ENCODE data around the gene TMEM140. TPM values are rescaled to one million over a fixed set of nuclear protein-coding genes. Genes with fewer than 3 reads are reported as not detected.

The TMEM140 gene
- total RNA-seq, result 0.18 TPM in 1 of 2 replicates, not detected in the other
- long read RNA-seq, partial matches to known transcripts, result 0 of 4 reads
- long read RNA-seq, other reads (novel, unspliced or antisense), result 4 of 4 reads

DNA sequence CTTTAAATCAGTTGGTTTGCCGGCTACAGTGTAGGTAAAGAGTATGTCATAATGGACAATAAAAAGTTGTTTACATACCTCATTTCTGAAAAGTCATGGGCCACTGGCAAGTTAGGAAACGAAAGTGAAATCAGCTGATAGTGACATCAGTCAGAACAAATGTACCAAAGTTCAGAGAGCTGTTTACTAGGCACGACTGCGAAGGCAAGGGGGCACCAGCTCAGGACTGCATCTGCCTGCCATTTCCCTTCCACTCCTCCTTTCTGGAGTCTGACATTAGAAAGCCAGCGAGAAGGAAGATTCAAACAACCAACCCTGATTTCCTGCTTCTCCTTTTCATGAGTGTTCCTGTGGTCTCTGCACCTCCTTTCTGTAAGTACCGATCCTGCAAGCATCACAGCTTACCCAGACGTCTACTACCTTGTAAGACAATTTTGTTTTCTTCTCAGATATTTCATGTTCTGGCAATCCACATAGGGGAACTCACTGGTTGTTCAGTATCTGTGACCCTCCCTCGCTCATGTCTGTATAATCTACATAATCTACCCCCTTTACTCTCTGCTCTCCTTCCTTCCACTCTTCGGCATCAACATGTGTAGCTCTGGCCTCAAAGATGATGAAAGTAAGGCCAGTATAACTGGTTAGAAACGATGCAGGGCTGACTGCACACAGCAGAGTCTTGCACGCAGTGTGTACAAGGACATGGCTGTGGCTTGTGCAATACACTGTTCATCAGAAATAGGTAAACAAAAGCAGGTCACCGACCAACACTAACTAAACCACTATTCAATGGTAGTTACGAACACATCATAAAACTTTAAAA lies at the start of gene TMEM140:
TSS of gene TMEM140 (plus strand) at position 174 of the 823 bp plus-strand sequence. CDS start 16,370 bp downstream, outside the sequence.
- Mint-ChIP-seq H3K27me3 (ENCODE audit: unreplicated experiment) (peaks cover 9% of the 10 kb centered on the region), H3K9me3 (ENCODE audit: unreplicated experiment) (peaks cover 6% of the 10 kb centered on the region), H3K4me1 (ENCODE audit: unreplicated experiment) (peaks cover 5% of the 10 kb centered on the region), H3K27ac (ENCODE audit: unreplicated experiment) (no peak within 1 kb of the TSS), H3K4me3 (ENCODE audit: unreplicated experiment) (no peak within 1 kb of the TSS), H3K36me3 (ENCODE audit: unreplicated experiment) (no peaks in the 10 kb centered on the region)
- TF ChIP-seq, protein P1, sequence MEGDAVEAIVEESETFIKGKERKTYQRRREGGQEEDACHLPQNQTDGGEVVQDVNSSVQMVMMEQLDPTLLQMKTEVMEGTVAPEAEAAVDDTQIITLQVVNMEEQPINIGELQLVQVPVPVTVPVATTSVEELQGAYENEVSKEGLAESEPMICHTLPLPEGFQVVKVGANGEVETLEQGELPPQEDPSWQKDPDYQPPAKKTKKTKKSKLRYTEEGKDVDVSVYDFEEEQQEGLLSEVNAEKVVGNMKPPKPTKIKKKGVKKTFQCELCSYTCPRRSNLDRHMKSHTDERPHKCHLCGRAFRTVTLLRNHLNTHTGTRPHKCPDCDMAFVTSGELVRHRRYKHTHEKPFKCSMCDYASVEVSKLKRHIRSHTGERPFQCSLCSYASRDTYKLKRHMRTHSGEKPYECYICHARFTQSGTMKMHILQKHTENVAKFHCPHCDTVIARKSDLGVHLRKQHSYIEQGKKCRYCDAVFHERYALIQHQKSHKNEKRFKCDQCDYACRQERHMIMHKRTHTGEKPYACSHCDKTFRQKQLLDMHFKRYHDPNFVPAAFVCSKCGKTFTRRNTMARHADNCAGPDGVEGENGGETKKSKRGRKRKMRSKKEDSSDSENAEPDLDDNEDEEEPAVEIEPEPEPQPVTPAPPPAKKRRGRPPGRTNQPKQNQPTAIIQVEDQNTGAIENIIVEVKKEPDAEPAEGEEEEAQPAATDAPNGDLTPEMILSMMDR (IDR thresholded peaks at IDR 0.05), result no peak
- DNase-seq (ENCODE audit: extremely low spot score, unreplicated experiment), result no peak

DNA sequence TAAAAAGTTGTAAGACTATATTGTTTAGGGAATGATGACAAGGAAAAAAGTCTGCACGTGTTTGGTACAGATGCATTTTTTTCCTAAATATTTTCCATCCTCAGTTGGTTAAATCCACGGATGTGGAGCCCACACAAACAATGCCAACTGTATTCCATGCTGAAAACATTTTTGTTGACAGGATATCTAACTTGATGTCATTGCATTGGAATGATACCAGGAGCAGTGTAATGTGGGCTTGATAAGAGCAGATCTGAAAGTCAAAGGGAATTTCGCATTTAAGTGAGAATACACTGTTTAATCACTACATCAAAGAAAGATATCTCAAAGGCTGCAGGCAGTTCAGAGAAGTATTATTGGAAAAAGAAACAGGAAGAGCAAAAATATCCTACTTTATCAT lies 49.5 kb upstream of the TMEM140 start:
- Mint-ChIP-seq H3K9me3 (ENCODE audit: unreplicated experiment) (no peaks in the 10 kb centered on the region), H3K27me3 (ENCODE audit: unreplicated experiment) (peaks cover 5% of the 10 kb centered on the region), H3K36me3 (ENCODE audit: unreplicated experiment) (no peaks in the 10 kb centered on the region), H3K4me1 (ENCODE audit: unreplicated experiment) (peaks cover 4% of the 10 kb centered on the region), H3K4me3 (ENCODE audit: unreplicated experiment) (no peak overlapping the region), H3K27ac (ENCODE audit: unreplicated experiment) (no peak overlapping the region)
- no peak for DNase-seq (ENCODE audit: extremely low spot score, unreplicated experiment)
- TF ChIP-seq, protein P1 (IDR thresholded peaks at IDR 0.05), result no peak

DNA sequence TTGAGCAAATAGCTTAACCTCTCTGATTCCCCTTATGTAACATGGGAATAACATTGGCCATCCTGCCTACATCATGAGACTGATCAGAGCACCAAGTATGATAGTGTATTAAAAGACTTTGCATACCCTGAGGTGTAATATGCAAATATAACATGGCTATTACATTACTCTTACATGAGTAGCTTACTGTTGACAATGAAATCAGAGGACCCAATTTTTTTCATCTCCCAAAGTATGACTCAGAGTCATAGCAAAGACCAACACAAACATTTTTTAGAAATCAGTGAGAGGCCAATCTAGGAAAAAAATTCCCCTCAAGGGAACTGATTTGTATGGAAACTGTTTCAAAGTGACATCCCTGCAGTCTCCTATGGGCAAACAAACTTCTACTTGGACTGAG lies 47.0 kb upstream of the TMEM140 start:
- Mint-ChIP-seq H3K27me3 (ENCODE audit: unreplicated experiment) (peaks cover 5% of the 10 kb centered on the region), H3K4me1 (ENCODE audit: unreplicated experiment) (peaks cover 4% of the 10 kb centered on the region), H3K27ac (ENCODE audit: unreplicated experiment) (no peak overlapping the region), H3K4me3 (ENCODE audit: unreplicated experiment) (no peak overlapping the region), H3K9me3 (ENCODE audit: unreplicated experiment) (peaks cover 4% of the 10 kb centered on the region), H3K36me3 (ENCODE audit: unreplicated experiment) (no peaks in the 10 kb centered on the region)
- TF ChIP-seq, protein P1 (IDR thresholded peaks at IDR 0.05), result no peak
- DNase-seq (ENCODE audit: extremely low spot score, unreplicated experiment), result no peak

DNA sequence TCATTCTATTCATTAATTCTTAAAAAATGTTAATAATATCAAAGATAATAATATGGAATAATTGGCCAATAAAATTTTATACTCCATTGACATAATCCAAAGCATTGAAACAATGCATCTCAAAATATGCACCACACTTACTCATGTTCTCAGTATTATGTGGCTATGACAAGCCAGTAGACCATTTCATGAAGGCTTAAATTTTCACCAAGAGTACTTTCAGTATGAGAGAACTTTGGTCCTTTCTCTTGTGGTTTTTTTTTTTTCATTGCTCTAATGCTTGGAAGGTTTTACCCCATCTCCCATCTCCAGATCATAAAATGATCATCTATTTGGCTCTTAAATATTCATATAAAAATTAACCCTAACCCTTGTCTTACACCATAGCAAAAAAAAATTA lies 45.5 kb upstream of the TMEM140 start:
- peaks cover 4% of the 10 kb centered on the region for H3K4me1 Mint-ChIP-seq (ENCODE audit: unreplicated experiment)
- no peak overlapping the region for H3K27ac Mint-ChIP-seq (ENCODE audit: unreplicated experiment)
- peaks cover 10% of the 10 kb centered on the region for H3K27me3 Mint-ChIP-seq (ENCODE audit: unreplicated experiment)
- H3K9me3 Mint-ChIP-seq (ENCODE audit: unreplicated experiment), result peaks cover 6% of the 10 kb centered on the region
- TF ChIP-seq, protein P1 (IDR thresholded peaks at IDR 0.05), result no peak
- no peaks in the 10 kb centered on the region for H3K36me3 Mint-ChIP-seq (ENCODE audit: unreplicated experiment)
- H3K4me3 Mint-ChIP-seq (ENCODE audit: unreplicated experiment), result no peak overlapping the region
- no peak for DNase-seq (ENCODE audit: extremely low spot score, unreplicated experiment)

DNA sequence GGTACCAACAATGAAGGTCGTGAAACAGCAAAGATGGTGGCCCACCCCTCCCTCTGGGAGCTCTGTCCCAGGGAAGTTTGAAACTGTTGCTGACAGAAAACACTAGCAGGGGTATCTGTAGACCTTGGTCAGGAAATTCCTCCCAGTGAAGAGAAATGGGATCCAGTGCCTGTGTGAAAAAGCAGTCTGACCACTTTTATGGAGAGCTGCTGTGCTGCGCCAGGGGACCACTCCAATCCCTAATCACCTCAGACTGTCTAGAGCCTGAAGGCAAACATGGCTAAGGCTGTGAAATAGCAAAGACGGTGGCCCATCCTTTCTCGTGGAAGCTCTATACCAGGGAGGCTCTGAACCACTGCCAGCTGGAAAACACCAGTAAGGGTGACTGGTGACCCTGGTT lies 38.3 kb upstream of the TMEM140 start:
- Mint-ChIP-seq H3K4me1 (ENCODE audit: unreplicated experiment) (no peaks in the 10 kb centered on the region), H3K27me3 (ENCODE audit: unreplicated experiment) (peaks cover 24% of the 10 kb centered on the region), H3K9me3 (ENCODE audit: unreplicated experiment) (peaks cover 6% of the 10 kb centered on the region), H3K4me3 (ENCODE audit: unreplicated experiment) (no peak overlapping the region), H3K36me3 (ENCODE audit: unreplicated experiment) (no peaks in the 10 kb centered on the region), H3K27ac (ENCODE audit: unreplicated experiment) (no peak overlapping the region)
- no peak for DNase-seq (ENCODE audit: extremely low spot score, unreplicated experiment)
- TF ChIP-seq, protein P1 (IDR thresholded peaks at IDR 0.05), result no peak

All from osteocyte (in vitro differentiated cells).